Astrocyte of the cerebellum (primary cell): Measurements from ENCODE around the gene TEX55.

Experiments
- DNase-seq: peaks from one replicate; pipeline ENCODE4 v3.0.0-alpha.2; 2011; ENCODE audit warnings: low read depth
- H3K4me3 ChIP-seq: 2 replicates; pipeline ENCODE4 v1.5.1; 2011; ENCODE audit warnings: mild to moderate bottlenecking, low read depth, low read length, moderate library complexity
- CTCF ChIP-seq: IDR thresholded peaks from 2 replicates; pipeline ENCODE4 v1.5.1; 2012; ENCODE audit warnings: low read length, low read depth, moderate library complexity, mild to moderate bottlenecking; ENCODE audit errors: missing control alignments
- in situ Hi-C: cut with HindIII; loops from 2 replicates; pipeline ENCODE4 v1.10.0; 2017; ENCODE audit warnings: low sequenced_read_pairs

TEX55 gene

DNA sequence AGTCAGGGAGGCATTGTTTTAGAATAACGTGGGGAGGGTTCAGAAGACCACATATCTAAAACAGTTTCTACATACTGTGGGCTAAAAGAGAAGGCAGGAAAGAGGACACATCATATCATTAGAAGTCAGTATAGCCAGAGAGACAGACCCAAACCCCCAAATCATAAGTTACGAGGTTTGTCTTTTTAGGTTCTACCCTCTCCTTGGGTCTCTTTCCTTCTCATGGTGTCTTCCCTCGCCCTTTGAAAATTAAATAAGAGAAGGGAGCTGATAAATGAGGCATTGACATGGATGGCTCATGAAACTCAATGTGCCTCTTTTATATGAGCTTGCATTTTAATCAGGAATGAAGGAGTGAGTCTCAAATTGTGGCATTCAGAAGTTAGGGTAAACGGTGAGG lies 30.8 kb downstream of the TEX55 start:
- no peak overlapping the region for H3K4me3 ChIP-seq
- in situ Hi-C loops, result no loop called here
- DNase-seq, result no peak
- no peak for TF ChIP-seq CTCF

DNA sequence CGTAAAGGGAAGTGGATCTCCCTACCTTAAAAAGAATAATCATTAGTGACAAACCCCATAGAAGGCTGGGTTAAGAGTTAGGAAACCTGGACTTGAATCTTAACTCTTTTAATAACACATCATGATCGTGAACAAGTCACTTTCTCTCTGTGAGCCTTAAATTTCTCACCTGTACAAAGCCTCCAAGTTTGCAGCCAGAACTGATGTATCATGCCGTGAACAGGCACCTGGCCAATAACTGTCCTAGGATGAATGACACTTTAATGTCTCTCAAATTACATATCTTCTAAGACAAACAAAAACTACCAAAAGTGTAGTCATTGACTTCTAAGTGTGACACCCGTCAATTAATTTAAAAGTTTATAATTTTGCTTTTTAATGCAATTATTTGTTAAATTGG lies 31.4 kb downstream of the TEX55 start:
- TF ChIP-seq CTCF, result no peak
- in situ Hi-C loops, result no loop called here
- H3K4me3 ChIP-seq, result no peak overlapping the region
- DNase-seq, result no peak

GRCh38 chr3:119181765-119182164 lies 35.8 kb downstream of the TEX55 start:
- in situ Hi-C loops, result no loop called here
- no peak overlapping the region for H3K4me3 ChIP-seq
- no peak for TF ChIP-seq CTCF
- DNase-seq, result no peak

DNA sequence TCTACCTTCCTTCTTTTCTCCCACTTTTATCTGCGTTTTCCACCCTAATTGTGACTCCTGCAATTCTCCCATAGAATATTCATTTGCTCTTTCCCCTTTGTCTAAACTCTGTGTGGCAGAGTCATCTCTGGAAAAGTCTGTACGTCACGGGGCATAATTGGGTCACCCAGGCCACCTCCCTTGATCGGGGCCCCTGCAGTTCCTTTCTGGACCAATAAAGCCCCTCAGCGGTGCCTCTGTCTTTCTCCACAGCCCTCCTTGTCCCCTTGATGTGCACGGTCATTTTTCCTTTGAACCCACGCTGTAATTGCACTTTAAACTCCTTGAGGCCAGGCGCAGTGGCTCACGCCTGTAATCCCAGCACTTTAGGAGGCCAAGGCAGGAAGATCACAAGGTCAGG lies 38.1 kb downstream of the TEX55 start:
- in situ Hi-C loops, result no loop called here
- no peak for TF ChIP-seq CTCF
- DNase-seq, result no peak
- no peak overlapping the region for H3K4me3 ChIP-seq

DNA sequence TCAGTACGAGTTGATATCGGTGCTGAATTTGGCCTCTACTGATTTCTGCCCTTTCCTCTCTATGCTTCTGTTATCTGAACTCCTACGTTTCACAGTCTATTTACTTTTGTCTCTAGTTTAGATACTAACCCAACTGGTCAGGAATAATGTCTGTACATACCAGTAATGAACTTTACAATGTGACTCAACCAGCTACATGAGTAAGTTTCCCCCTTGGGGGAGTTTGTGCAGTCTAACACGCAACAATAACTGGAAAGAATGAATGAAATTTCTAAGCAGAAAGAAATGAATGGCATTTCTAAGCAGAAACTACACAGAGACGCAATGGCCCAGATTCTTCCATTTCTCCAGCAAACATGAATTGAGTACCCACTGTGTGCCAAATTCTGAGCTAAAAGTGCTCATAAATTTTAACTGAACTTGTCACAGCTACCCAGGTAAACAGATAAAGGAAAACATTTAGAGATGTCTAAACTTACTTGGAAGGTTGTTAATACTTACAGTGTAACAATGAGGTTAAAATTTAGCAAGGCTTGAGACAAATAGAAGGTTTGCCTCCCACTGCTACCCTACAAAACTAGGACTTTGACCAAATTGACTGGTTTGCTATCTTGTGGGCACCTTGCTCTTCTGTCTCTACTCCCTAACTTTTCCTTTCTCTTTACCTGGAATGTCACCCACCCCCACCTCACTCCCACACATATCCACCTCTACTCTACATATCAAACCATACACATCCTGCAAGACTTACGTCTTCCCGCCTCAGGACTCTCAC lies 39.0 kb downstream of the TEX55 start:
- no peak for TF ChIP-seq CTCF
- in situ Hi-C loops, result no loop called here
- no peak for DNase-seq
- H3K4me3 ChIP-seq, result no peak overlapping the region

DNA sequence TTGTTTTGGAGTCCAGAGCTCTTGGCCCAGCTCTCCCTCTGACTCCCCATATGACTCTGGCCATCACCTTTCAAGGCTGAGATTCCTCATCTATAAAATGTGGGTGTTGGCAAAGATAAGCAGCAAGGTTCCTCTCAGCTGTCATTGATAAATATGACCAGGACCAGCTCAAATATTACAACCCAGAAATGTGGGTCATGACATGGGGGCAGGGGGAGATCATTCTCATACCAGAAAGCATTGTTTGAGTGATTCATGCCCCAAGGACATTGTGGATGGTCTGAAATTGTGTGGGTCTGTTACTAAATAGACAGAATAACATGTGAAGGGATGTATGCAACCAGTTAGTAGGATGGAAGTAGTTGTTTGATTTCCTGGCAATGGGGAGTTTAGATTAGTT lies 41.3 kb downstream of the TEX55 start:
- DNase-seq, result no peak
- no peak for TF ChIP-seq CTCF

More for the DNA sequence above, 41.3 kb downstream of the TEX55 start:
- in situ Hi-C loops, result no loop called here
- H3K4me3 ChIP-seq, result no peak overlapping the region
